ENCODE data around the gene ATP2A1.

Gene ATP2A1

DNA sequence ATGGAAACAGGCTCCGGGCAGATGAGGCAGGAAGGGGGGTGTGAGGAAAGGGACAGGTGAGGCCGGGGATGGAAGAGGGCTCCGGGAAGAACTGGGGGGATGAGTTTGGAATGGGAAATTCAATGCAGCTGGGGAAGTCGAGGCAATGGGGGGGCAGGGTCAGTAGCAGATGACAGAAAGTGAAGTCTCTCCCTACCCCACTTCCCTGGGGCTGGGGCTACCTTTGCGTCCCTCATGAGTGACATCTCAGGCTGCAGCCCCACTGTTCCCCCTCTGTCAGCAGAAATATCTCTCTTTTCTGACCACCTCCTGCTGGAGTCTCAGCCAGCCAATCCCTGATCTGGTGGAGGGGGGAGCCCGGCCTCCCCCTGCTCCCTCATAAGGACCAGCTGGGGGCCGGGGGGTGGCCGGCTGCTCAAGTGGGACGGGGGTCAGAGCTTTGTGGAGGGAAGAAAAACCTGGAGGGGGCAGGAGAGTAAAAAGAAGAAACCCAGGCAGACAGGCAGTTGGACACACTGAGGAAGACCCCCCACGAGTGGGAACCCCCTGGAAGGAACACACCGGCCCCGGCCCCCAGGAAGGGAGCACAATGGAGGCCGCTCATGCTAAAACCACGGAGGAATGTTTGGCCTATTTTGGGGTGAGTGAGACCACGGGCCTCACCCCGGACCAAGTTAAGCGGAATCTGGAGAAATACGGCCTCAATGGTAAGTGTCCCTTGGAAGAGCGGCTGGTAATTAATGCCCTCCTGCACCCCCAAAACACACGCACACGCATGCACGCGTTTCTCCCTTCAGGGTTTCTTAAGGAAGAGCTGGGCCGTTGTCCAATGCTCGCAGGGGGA is at the start of gene ATP2A1:
Gene ATP2A1, plus strand, starts transcription at position 406 of the 844 bp plus-strand sequence. Its CDS starts 184 bp downstream, at position 590.
- no peak for DNase-seq (ENCODE audit: low read depth)

DNA sequence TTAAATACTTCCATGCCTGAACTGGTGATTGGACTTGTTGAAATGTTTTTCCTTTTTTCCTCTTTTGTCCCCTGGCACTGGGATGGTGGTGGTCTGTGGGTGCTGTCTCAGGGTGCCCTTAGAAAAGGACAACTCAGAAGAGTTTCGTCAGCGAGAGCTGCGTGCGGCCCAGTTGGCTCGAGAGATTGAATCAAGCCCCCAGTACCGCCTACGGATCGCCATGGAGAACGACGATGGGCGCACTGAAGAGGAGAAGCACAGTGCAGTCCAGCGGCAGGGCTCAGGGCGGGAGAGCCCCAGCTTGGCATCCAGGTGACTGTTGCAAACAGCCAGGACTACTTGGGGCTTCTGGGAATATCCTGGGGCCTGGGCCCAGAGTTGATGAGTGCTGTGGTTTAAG is 48.5 kb upstream of the ATP2A1 start:
- no peak for DNase-seq (ENCODE audit: low read depth)

More for the DNA sequence above, at the start of gene ATP2A1:
- in situ Hi-C loops (cut with HindIII; ENCODE audit: low sequenced_read_pairs), result no loop called here
- peak within 1 kb of the TSS; percentile 74 for H3K4me3 ChIP-seq (ENCODE audit: low read depth, low read length)
- TF ChIP-seq, protein P1, sequence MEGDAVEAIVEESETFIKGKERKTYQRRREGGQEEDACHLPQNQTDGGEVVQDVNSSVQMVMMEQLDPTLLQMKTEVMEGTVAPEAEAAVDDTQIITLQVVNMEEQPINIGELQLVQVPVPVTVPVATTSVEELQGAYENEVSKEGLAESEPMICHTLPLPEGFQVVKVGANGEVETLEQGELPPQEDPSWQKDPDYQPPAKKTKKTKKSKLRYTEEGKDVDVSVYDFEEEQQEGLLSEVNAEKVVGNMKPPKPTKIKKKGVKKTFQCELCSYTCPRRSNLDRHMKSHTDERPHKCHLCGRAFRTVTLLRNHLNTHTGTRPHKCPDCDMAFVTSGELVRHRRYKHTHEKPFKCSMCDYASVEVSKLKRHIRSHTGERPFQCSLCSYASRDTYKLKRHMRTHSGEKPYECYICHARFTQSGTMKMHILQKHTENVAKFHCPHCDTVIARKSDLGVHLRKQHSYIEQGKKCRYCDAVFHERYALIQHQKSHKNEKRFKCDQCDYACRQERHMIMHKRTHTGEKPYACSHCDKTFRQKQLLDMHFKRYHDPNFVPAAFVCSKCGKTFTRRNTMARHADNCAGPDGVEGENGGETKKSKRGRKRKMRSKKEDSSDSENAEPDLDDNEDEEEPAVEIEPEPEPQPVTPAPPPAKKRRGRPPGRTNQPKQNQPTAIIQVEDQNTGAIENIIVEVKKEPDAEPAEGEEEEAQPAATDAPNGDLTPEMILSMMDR (IDR thresholded peaks at IDR 0.05; ENCODE audit: low read depth, low read length, missing control alignments), result no peak

DNA sequence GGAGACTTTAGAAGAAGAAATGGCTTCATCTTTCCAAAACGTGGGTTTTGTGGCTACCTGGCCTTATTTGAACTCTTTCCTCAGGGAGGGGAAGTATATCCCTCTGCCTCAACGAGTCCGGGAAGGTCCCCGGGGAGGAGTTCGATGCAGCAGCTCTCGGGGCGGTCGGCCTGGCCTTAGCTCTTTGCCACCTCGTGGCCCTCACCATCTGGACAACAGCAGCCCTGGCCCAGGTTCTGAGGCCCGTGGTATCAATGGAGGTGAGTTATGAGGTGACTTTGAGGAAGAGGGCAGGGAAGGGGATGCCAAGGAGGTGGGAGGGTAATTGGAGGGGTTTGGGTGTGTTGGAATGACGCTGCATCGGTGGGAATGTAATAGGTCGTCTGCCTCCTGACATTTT is 47.8 kb upstream of the ATP2A1 start:
- no peak overlapping the region for H3K4me3 ChIP-seq (ENCODE audit: low read depth, low read length)
- DNase-seq (ENCODE audit: low read depth), result no peak
- in situ Hi-C loops (cut with HindIII; ENCODE audit: low sequenced_read_pairs), result no loop called here
- TF ChIP-seq, protein P1 (IDR thresholded peaks at IDR 0.05; ENCODE audit: low read depth, low read length, missing control alignments), result no peak

More for the DNA sequence above, 48.5 kb upstream of the ATP2A1 start:
- H3K4me3 ChIP-seq (ENCODE audit: low read depth, low read length), result no peak overlapping the region
- TF ChIP-seq, protein P1 (IDR thresholded peaks at IDR 0.05; ENCODE audit: low read depth, low read length, missing control alignments), result no peak
- in situ Hi-C loops (cut with HindIII; ENCODE audit: low sequenced_read_pairs), result no loop called here

DNA sequence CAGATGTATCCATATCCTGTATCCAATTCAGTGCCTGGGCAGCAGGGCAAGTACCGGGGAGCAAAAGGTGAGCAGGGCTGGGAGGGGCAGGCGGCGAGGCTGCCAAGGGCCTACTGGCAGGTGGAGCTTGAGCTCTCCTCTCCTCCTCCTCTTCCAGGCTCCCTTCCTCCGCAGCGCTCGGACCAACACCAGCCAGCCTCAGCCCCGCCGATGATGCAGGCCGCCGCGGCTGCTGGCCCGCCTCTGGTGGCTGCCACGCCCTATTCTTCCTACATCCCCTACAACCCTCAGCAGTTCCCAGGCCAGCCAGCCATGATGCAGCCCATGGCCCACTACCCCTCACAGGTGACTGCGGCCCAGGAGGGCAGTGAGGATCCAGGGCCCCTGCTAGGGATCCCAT is 43.9 kb upstream of the ATP2A1 start:
- in situ Hi-C loops (cut with HindIII; ENCODE audit: low sequenced_read_pairs), result no loop called here
- TF ChIP-seq, protein P1 (IDR thresholded peaks at IDR 0.05; ENCODE audit: low read depth, low read length, missing control alignments), result no peak
- no peak for DNase-seq (ENCODE audit: low read depth)
- H3K4me3 ChIP-seq (ENCODE audit: low read depth, low read length), result no peak overlapping the region

DNA sequence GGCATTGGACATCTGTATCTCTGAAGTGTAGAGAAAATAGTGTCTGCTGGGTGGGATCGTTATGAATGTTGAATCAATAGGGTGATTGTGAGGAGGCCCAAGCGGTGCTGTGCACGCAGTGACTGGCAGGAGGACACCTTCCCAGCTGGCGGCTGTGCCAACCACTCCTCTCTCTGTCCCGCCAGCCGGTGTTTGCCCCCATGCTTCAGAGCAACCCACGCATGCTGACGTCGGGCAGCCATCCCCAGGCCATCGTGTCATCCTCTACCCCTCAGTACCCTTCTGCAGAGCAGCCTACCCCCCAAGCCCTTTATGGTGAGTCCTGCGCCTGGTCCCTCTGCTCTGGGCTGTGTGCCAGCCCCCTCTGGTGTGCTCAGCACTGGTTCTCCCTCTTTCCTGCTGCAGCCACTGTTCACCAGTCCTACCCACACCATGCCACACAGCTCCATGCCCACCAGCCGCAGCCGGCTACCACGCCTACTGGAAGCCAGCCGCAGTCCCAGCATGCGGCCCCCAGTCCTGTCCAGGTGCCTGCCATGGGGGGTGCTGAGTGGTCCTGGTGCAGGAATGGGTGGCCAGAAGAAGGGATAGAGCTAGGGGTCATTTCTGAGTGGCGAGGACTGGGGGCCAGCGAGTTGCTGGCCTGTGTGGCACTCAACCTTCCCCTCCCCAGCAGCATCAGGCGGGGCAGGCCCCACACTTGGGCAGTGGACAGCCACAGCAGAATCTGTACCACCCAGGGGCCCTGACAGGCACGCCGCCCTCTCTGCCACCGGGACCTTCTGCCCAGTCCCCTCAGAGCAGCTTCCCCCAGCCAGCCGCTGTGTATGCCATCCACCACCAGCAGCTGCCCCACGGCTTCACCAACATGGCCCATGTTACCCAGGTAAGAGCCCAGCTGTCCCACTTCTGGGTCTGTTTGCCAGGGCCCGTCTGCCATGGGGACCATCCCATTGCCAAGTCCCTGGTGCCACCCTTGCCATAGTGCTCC is 43.1 kb upstream of the ATP2A1 start:
- in situ Hi-C loops (cut with HindIII; ENCODE audit: low sequenced_read_pairs), result no loop called here
- no peak overlapping the region for H3K4me3 ChIP-seq (ENCODE audit: low read depth, low read length)
- DNase-seq (ENCODE audit: low read depth), result no peak
- TF ChIP-seq, protein P1 (IDR thresholded peaks at IDR 0.05; ENCODE audit: low read depth, low read length, missing control alignments), result no peak

Measured in astrocyte of the cerebellum (primary cell).